GM21717 (cell line): ENCODE measurements around the gene ROBO1.
"Not testable (repeated sequence)": the region's sequence is repeated elsewhere in the genome, so short reads cannot be mapped to it uniquely, and the experiment has no call there.

Source experiments
- ATAC-seq: cut with Tn5 transposase; IDR thresholded peaks from one replicate; pipeline ENCODE4 v1.9.1; 2021; ENCODE audit warnings: mild to moderate bottlenecking, moderate library complexity; ENCODE audit not compliant: unreplicated experiment

The ROBO1 gene

GRCh38 chr3:79558943-79559342 is 208.9 kb downstream of the ROBO1 start:
- ATAC-seq = no peak

GRCh38 chr3:79555655-79556054 is 212.1 kb downstream of the ROBO1 start:
- ATAC-seq = no peak

GRCh38 chr3:79551997-79552396 is 215.8 kb downstream of the ROBO1 start:
- no peak for ATAC-seq

- ATAC-seq = no peak
These were observed 216.4 kb downstream of the ROBO1 start for GRCh38 chr3:79551321-79551892.

- no peak for ATAC-seq
These were observed 224.4 kb downstream of the ROBO1 start for GRCh38 chr3:79543218-79543982.

GRCh38 chr3:79534727-79535126 is 233.1 kb downstream of the ROBO1 start:
- no peak for ATAC-seq

- no peak for ATAC-seq
These were observed 236.1 kb downstream of the ROBO1 start for GRCh38 chr3:79531566-79532295.

GRCh38 chr3:79521221-79521848 is 246.5 kb downstream of the ROBO1 start:
- ATAC-seq = peak; percentile 74

- no peak for ATAC-seq
These were observed 249.9 kb downstream of the ROBO1 start for GRCh38 chr3:79517766-79518413.

GRCh38 chr3:79516795-79517194 is 251.0 kb downstream of the ROBO1 start:
- no peak for ATAC-seq

GRCh38 chr3:79515072-79515471 is 252.7 kb downstream of the ROBO1 start:
- ATAC-seq = no peak

- ATAC-seq = no peak
These were observed 253.7 kb downstream of the ROBO1 start for GRCh38 chr3:79514069-79514468.

- no peak for ATAC-seq
These were observed 261.0 kb downstream of the ROBO1 start for GRCh38 chr3:79506751-79507150.

GRCh38 chr3:79502216-79502681 is 265.5 kb downstream of the ROBO1 start:
- not testable (repeated sequence) for ATAC-seq

- no peak for ATAC-seq
These were observed 270.2 kb downstream of the ROBO1 start for GRCh38 chr3:79497447-79498111.

- no peak for ATAC-seq
These were observed 276.7 kb downstream of the ROBO1 start for GRCh38 chr3:79491029-79491641.

- ATAC-seq = no peak
These were observed 277.4 kb downstream of the ROBO1 start for GRCh38 chr3:79490165-79491028.

- no peak for ATAC-seq
These were observed 279.4 kb downstream of the ROBO1 start for GRCh38 chr3:79488407-79488806.

- no peak for ATAC-seq
These were observed 287.1 kb downstream of the ROBO1 start for GRCh38 chr3:79480746-79481145.
